ENCODE data around the gene DGKB.

Gene DGKB

DNA sequence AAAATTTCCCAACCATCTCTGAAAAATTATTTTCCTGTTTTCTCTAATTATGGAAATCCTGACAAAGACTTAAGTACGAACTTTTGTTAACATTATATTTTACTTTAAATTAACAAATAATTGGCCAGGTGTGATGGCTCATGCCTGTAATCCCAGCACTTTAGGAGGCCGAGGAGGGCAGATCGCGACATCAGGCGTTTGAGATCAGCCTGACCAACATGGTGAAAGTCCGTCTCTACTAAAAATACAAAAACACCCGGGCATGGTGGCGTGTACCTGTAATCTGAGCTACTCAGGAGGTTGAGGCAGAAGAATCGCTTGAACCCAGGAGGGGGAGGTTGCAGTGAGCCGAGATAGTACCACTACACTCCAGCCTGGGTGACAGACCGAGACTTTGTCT, 32.2 kb downstream of the DGKB start:
- Histone ChIP-seq H3K27ac (no peak overlapping the region), H3K4me3 (no peak overlapping the region)
- TF ChIP-seq, protein P1, sequence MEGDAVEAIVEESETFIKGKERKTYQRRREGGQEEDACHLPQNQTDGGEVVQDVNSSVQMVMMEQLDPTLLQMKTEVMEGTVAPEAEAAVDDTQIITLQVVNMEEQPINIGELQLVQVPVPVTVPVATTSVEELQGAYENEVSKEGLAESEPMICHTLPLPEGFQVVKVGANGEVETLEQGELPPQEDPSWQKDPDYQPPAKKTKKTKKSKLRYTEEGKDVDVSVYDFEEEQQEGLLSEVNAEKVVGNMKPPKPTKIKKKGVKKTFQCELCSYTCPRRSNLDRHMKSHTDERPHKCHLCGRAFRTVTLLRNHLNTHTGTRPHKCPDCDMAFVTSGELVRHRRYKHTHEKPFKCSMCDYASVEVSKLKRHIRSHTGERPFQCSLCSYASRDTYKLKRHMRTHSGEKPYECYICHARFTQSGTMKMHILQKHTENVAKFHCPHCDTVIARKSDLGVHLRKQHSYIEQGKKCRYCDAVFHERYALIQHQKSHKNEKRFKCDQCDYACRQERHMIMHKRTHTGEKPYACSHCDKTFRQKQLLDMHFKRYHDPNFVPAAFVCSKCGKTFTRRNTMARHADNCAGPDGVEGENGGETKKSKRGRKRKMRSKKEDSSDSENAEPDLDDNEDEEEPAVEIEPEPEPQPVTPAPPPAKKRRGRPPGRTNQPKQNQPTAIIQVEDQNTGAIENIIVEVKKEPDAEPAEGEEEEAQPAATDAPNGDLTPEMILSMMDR (IDR thresholded peaks at IDR 0.05): no peak
- DNase-seq (ENCODE audit: low spot score): no peak

DNA sequence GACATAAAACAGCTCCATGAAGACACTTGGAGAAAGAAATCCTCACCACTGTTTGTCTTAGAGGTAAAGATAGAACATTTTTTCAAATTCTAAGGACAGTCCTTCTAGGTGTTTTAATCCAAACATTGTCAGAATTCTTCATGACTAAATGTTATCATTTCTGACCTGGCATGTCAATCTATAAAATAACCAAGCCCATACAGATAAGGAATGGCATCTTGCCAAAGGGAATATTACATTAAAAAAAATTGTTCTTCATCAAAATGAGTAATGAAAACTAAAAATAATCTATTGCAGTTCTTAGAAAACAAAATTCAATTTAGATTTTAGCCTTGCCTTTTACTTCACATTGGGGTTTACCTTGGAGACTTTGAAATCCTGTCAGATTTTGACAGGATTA, 33.6 kb downstream of the DGKB start:
- TF ChIP-seq, protein P1 (IDR thresholded peaks at IDR 0.05): no peak
- H3K27ac ChIP-seq: no peak overlapping the region
- DNase-seq (ENCODE audit: low spot score): no peak
- H3K4me3 ChIP-seq: no peak overlapping the region

DNA sequence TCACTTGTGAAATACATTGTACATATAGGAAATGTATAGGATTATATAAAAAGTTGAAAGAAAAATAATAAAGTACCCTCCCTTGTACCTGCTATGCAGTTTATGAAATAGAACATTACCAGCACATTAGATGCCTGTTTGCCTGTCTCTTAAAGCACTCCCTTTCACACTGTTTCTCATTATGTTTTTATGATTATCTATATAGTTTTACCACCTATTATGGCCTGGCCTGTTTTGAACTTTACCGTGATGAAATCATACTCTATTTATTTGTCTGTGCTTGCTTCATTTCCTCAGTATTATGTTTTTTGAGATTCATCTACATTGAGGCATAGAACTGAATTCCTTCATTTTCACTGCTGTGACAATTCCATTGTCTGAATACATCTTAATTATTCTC, 41.1 kb downstream of the DGKB start:
- Histone ChIP-seq H3K27ac (no peak overlapping the region), H3K4me3 (no peak overlapping the region)
- DNase-seq (ENCODE audit: low spot score): no peak
- TF ChIP-seq, protein P1 (IDR thresholded peaks at IDR 0.05): no peak

DNA sequence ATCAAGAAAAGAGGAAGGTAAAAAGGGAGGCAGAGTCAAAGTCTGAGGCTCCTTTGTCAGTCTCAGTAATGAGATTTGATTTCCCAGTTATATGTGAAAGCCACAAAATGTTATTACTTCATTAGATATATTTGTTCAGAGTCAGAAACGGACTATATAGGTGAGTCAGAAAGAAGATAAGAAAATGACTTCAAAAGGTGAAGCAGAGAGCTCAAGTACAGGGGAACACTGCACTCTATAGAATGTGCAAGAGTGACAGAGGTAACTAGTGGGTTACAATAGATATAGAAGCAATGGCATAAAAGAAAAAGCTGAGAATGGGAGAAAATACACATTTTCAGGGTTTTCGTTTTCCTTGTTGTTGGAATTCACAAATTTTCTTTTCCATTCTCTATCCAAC, 43.3 kb downstream of the DGKB start:
- no peak for DNase-seq (ENCODE audit: low spot score)
- Histone ChIP-seq H3K4me3 (no peak overlapping the region), H3K27ac (no peak overlapping the region)
- TF ChIP-seq, protein P1 (IDR thresholded peaks at IDR 0.05): no peak

DNA sequence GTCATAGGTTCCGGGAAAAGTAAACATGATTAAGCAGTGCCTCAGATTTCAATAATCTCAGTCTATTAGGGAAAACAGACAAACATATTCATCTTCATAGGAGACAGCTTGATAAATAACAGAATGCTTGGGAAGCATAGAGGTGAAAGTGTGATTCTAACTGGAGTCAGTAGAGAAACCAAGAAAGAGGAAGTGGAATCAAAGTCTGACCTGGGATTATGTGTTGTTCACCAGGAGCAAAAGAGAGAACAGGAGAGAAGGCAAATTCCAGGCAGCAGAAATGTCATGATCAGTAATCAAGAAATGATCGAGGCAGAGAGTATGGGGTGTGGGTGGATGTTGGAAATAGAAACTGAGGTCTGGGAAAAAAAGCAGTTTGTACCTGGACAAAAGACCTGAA, 43.7 kb downstream of the DGKB start:
- no peak for DNase-seq (ENCODE audit: low spot score)
- no peak overlapping the region for H3K27ac ChIP-seq
- no peak overlapping the region for H3K4me3 ChIP-seq
- TF ChIP-seq, protein P1 (IDR thresholded peaks at IDR 0.05): no peak

DNA sequence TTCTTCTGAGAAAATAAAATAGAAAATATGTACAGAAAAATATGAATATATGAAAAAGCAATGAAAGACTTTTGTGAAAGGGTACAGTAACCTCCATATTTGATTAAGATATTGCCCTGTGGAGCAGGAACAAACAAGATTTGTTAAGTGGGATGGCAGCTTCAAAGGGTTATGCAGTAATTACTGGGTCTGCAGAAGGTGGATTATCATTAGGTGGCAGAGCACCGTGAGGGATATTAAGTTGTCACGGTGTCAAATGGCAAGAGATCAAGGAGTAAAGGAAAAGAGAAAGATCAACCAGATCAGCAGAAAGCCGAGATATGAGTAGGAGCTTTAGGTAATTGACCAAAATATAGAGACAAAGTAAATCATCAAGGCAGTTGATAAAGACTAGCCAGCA, 44.1 kb downstream of the DGKB start:
- TF ChIP-seq, protein P1 (IDR thresholded peaks at IDR 0.05): no peak

DNA sequence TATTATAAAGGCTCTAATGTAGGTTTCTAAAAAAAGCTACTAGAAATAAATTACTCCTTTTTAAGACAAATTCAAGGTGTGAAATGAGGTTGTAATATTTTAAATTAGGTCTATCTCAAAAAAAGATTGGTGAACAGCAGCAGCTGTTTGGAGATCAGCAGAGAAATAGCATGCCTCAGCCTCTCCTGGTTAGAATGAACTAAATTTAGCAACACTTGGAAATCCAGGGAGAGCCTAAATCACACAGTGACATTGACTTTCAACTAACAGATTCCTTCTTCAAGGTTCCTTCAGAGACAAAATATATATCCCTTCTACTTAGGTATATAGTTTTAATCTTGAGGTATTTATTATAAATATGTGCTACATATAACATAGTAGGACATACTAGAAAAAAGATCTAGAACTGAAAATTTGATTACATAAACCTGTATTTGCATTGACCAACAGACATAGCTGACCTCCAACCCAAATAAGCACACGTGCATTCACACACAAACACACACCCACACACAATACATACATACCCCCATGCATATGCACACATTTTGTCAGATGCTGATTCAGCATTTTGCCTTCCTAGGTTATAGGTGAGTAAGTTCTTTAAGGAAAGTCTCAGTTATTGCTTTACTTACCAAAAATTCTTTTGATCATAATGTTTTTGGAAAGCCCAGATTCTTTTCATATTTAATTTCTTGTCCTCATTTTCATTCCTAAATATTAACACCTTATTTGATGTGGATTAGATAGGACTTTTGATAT, 47.3 kb downstream of the DGKB start:
- TF ChIP-seq, protein P1 (IDR thresholded peaks at IDR 0.05): no peak
- no peak for DNase-seq (ENCODE audit: low spot score)
- Histone ChIP-seq H3K4me3 (no peak overlapping the region), H3K27ac (no peak overlapping the region)

More for the DNA sequence above, 44.1 kb downstream of the DGKB start:
- Histone ChIP-seq H3K27ac (no peak overlapping the region), H3K4me3 (no peak overlapping the region)
- DNase-seq (ENCODE audit: low spot score): no peak
